Calu3 (cell line): Measurements from ENCODE around the gene DYNLL1. TPM values are rescaled to one million over a fixed set of nuclear protein-coding genes. Genes with fewer than 3 reads are reported as not detected.

Experiments used
- BruUV-seq: library from RNA; stranded (reverse); fragments of 400-500 nt; replicated peaks from 2 replicates; lab custom pipeline; 2021; lab: Mats Ljungman, UMichigan
- CTCF ChIA-PET: fragments of 300-600 bp; sonication (Branson Sonifier 250); formaldehyde crosslinking; loops from one replicate; lab custom pipeline; 2022; ENCODE audit warnings: antibody characterized with exemption; lab: Charles Lee
- DNase-seq: peaks from one replicate; pipeline ENCODE4 v3.0.0; 2022
- H3K27ac Mint-ChIP-seq: one replicate; pipeline ENCODE4 v1.8.0; 2022; ENCODE audit warnings: mixed read lengths; ENCODE audit not compliant: unreplicated experiment
- H3K27me3 Mint-ChIP-seq: one replicate; pipeline ENCODE4 v1.8.0; 2022; ENCODE audit warnings: mixed read lengths; ENCODE audit not compliant: unreplicated experiment
- H3K36me3 Mint-ChIP-seq: one replicate; pipeline ENCODE4 v1.8.0; 2022; ENCODE audit warnings: mild to moderate bottlenecking, moderate library complexity, mixed read lengths; ENCODE audit not compliant: insufficient read depth, unreplicated experiment
- H3K4me1 Mint-ChIP-seq: one replicate; pipeline ENCODE4 v1.8.0; 2022; ENCODE audit warnings: mild to moderate bottlenecking, low read depth, mixed read lengths; ENCODE audit not compliant: unreplicated experiment
- H3K4me3 Mint-ChIP-seq: one replicate; pipeline ENCODE4 v1.8.0; 2022; ENCODE audit warnings: mild to moderate bottlenecking, low read depth, moderate library complexity, mixed read lengths; ENCODE audit not compliant: unreplicated experiment
- H3K9me3 Mint-ChIP-seq: one replicate; pipeline ENCODE4 v1.8.0; 2022; ENCODE audit warnings: low read depth, mixed read lengths; ENCODE audit not compliant: unreplicated experiment
- intact Hi-C: fragments of 100-400 bp; cut with micrococcal nuclease; formaldehyde crosslinking; loops from one replicate; pipeline ENCODE4 v1.10.0; 2022; ENCODE audit not compliant: unreplicated experiment
- total RNA-seq: library from RNA; stranded (reverse); gene quantifications from 2 replicates; pipeline ENCODE4 v1.2.3, GENCODE V29; 2022
- TF ChIP-seq, protein P1 (sequence below): fragments of 200-600 bp; IDR thresholded peaks from one replicate; pipeline ENCODE4 v1.8.0; 2022; ENCODE audit warnings: antibody characterized with exemption; ENCODE audit not compliant: unreplicated experiment

DYNLL1 gene
- total RNA-seq, 1 experiment from 2014 or later, result 419 TPM

DNA sequence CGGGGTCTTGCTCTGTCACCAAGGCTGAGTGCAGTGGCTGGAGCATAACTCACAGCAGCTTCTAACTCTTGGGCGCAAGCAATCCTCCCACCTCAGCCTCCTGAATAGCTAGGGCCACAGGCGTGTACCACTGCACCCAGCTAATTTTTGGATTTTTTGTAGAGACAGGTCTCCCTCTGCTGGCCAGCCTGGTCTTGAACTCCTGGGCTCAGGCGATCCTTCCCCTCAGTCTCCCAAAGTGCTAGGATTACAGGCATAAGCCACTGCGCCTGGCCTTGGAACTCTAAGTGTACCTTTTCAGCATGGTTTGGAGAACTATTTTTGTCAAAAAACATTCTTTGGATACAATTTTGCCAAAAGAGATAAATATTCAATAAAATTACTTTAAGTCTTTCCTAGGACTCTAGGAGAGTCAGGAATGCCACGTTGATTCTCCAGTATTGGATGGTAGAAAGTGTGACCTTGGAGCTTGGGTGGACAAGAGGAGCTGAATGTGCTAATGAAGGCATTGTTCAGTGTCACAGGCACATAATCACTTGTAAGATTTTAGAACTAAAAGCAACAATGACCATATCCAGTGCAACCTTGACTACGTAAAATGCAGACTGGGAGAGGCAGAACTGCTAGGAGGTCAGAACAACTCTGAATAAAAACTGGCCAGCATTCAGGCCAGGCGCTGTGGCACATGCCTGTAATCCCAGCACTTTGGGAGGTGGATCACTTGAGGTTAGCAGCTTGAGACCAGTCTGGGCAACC is 29.2 kb upstream of the DYNLL1 start:
- TF ChIP-seq, protein P1, sequence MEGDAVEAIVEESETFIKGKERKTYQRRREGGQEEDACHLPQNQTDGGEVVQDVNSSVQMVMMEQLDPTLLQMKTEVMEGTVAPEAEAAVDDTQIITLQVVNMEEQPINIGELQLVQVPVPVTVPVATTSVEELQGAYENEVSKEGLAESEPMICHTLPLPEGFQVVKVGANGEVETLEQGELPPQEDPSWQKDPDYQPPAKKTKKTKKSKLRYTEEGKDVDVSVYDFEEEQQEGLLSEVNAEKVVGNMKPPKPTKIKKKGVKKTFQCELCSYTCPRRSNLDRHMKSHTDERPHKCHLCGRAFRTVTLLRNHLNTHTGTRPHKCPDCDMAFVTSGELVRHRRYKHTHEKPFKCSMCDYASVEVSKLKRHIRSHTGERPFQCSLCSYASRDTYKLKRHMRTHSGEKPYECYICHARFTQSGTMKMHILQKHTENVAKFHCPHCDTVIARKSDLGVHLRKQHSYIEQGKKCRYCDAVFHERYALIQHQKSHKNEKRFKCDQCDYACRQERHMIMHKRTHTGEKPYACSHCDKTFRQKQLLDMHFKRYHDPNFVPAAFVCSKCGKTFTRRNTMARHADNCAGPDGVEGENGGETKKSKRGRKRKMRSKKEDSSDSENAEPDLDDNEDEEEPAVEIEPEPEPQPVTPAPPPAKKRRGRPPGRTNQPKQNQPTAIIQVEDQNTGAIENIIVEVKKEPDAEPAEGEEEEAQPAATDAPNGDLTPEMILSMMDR, result peak; percentile 53
- Mint-ChIP-seq H3K36me3 (peaks cover 82% of the 10 kb centered on the region), H3K9me3 (no peaks in the 10 kb centered on the region), H3K27ac (no peak overlapping the region), H3K27me3 (no peaks in the 10 kb centered on the region), H3K4me1 (peaks cover 34% of the 10 kb centered on the region), H3K4me3 (no peak overlapping the region)
- no TSS peak for BruUV-seq
- DNase-seq, result peak; percentile 59
- intact Hi-C loops, result no loop called here
- CTCF ChIA-PET, result interaction anchor here (0.9 to 1.0 kb wide), 2 partner anchors 8 to 29 kb away, joined by 3 to 5 read pairs; no protein-coding TSS in a partner anchor

DNA sequence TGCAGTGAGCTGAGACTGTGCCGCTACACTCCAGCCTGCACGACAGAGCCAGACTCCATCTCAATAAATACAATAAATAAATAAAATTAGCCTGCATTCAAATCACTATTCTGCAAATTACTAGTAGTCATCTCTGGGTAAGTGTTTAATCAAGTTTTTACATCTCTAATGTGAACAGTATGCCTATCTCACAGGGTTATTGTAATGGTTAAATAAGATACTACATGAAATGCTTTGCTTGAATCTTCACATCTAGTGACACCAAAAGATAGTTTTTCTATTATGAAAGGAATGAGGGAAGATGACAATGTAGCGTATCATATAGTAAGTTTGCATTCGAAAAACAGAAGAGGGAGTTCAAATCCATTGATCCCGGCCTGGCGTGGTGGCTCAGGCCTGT is 28.5 kb upstream of the DYNLL1 start:
- Mint-ChIP-seq H3K4me1 (peaks cover 34% of the 10 kb centered on the region), H3K36me3 (peaks cover 77% of the 10 kb centered on the region), H3K4me3 (peak overlapping the region; percentile 95), H3K9me3 (no peaks in the 10 kb centered on the region), H3K27ac (no peak overlapping the region), H3K27me3 (no peaks in the 10 kb centered on the region)
- DNase-seq, result no peak
- intact Hi-C loops, result no loop called here
- TF ChIP-seq, protein P1, result no peak
- BruUV-seq, result no TSS peak
- CTCF ChIA-PET, result interaction anchor here (0.5 to 0.9 kb wide), 2 partner anchors 30 to 88 kb away, joined by 3 to 6 read pairs; no protein-coding TSS in a partner anchor

DNA sequence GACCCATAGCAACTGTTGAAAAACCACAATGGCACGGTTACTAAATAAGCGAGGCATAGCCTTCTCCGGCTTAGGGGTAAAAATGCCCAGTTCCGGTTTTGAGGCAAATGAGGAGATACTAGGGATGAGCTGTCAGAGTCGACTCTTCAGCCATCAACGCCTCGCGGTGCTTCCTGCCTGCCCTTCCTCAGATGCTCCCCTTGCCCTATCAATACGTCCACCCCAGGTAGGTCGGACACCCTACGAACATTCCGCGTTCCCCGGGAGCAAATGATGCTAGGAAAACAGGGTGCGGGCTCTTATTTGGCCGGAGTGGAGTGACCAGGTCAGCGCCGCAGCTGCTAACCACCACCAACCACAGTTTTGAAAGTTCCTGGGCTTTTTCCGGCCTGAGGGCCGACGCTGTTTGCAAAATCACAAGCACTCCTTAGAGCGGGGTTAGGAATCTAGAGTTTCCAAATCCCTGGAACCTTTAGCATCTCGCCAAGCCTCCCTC is 27.5 kb upstream of the DYNLL1 start:
- BruUV-seq, result TSS peak; percentile 39
- Mint-ChIP-seq H3K27me3 (no peaks in the 10 kb centered on the region), H3K9me3 (no peaks in the 10 kb centered on the region), H3K27ac (peak overlapping the region; percentile 62), H3K4me3 (peak overlapping the region; percentile 95), H3K36me3 (peaks cover 68% of the 10 kb centered on the region), H3K4me1 (peaks cover 42% of the 10 kb centered on the region)
- intact Hi-C loops, result loop anchor here (2.0 kb wide), 1 partner anchor 22 kb away; the partner anchor contains the start of genes GATC and TRIAP1
- TF ChIP-seq, protein P1, result no peak
- CTCF ChIA-PET, result interaction anchor here (0.5 to 2.4 kb wide), 7 partner anchors 11 to 228 kb away, joined by 3 to 11 read pairs (median 5); partner anchors contain the start of genes COX6A1 and DYNLL1
- peak; percentile 32 for DNase-seq

DNA sequence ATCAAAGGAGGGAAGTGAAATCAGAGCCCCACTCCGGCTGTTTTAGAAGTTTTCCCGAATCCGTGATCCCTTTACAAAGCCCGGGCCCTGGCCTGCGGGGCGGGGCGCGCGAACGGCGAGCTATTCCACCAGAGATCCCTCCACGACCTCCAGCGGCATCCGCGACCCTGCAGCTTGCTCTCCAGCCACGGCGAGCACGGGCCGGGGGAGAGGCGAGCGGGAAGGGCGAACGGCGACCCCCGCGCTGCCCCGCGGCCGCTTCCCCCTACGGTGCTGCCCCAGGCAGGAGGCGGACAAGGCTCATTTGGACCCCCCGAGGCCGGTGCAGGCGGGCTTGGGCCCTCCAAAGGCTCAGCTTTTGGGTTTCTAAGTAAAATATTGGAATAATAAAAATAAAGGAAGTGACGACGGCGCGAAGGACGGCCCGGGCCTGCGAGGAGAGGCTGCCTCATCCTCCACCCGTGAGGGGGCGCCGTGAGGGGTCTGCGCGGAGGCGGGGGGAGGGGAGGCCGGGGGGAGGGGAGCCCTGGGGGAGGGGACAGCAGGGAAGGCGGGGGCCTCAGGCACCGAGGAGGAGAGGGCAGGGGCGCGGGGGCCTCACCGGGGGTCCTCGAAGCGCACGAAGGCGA is 27.0 kb upstream of the DYNLL1 start:
- TF ChIP-seq, protein P1, result no peak
- CTCF ChIA-PET, result interaction anchor here (0.7 to 2.4 kb wide), 6 partner anchors 10 to 229 kb away, joined by 3 to 11 read pairs (median 4); partner anchors contain the start of genes COX6A1 and DYNLL1
- H3K4me3 Mint-ChIP-seq, result peak overlapping the region; percentile 95
- H3K36me3 Mint-ChIP-seq, result peaks cover 67% of the 10 kb centered on the region
- H3K27ac Mint-ChIP-seq, result peak overlapping the region; percentile 62
- no TSS peak for BruUV-seq
- H3K4me1 Mint-ChIP-seq, result peaks cover 48% of the 10 kb centered on the region
- DNase-seq, result peak; percentile 33
- no peaks in the 10 kb centered on the region for H3K9me3 Mint-ChIP-seq
- no peaks in the 10 kb centered on the region for H3K27me3 Mint-ChIP-seq
- intact Hi-C loops, result loop anchor here (2.0 kb wide), 1 partner anchor 22 kb away; the partner anchor contains the start of genes GATC and TRIAP1
